Activated CD4-positive, alpha-beta T cell treated with anti-CD3 and anti-CD28 coated beads, Interleukin-2, amount 10 ng/mL, durations not matched to agents 7 days and 5 days (primary cell): ENCODE measurements around the gene DCST1. TPM values are rescaled to one million over a fixed set of nuclear protein-coding genes. Genes with fewer than 3 reads are reported as not detected.

Source experiments
- CTCF ChIA-PET: fragments of 350-600 bp; sonication (Branson Sonifier 250); formaldehyde crosslinking; loops from one replicate; lab custom pipeline; 2021; ENCODE audit warnings: antibody characterized with exemption; lab: Charles Lee
- POLR2A ChIA-PET: fragments of 350-600 bp; sonication (Branson Sonifier 250); formaldehyde crosslinking; loops from one replicate; lab custom pipeline; 2021; ENCODE audit warnings: antibody characterized with exemption; lab: Charles Lee
- DNase-seq: peaks from one replicate; pipeline ENCODE4 v3.0.0-alpha.2; 2020
- H3K27ac Mint-ChIP-seq: one replicate; pipeline ENCODE4 v1.8.0; 2021; ENCODE audit warnings: mild to moderate bottlenecking, moderate library complexity, mixed read lengths
- H3K27me3 Mint-ChIP-seq: one replicate; pipeline ENCODE4 v1.8.0; 2021; ENCODE audit warnings: mixed read lengths
- H3K36me3 Mint-ChIP-seq: one replicate; pipeline ENCODE4 v1.8.0; 2021; ENCODE audit warnings: low read depth, mixed read lengths
- H3K4me1 Mint-ChIP-seq: one replicate; pipeline ENCODE4 v1.8.0; 2021; ENCODE audit warnings: mixed read lengths
- H3K4me3 Mint-ChIP-seq: one replicate; pipeline ENCODE4 v1.8.0; 2021; ENCODE audit warnings: mild to moderate bottlenecking, moderate library complexity, mixed read lengths
- H3K9me3 Mint-ChIP-seq: one replicate; pipeline ENCODE4 v1.8.0; 2021; ENCODE audit warnings: mixed read lengths
- total RNA-seq, 2 experiments: library from RNA; stranded (reverse); gene quantifications; one replicate each; pipeline ENCODE4 v1.2.3, GENCODE V29; 2021

The DCST1 gene
- total RNA-seq, 2 experiments from 2014 or later: not detected

DNA sequence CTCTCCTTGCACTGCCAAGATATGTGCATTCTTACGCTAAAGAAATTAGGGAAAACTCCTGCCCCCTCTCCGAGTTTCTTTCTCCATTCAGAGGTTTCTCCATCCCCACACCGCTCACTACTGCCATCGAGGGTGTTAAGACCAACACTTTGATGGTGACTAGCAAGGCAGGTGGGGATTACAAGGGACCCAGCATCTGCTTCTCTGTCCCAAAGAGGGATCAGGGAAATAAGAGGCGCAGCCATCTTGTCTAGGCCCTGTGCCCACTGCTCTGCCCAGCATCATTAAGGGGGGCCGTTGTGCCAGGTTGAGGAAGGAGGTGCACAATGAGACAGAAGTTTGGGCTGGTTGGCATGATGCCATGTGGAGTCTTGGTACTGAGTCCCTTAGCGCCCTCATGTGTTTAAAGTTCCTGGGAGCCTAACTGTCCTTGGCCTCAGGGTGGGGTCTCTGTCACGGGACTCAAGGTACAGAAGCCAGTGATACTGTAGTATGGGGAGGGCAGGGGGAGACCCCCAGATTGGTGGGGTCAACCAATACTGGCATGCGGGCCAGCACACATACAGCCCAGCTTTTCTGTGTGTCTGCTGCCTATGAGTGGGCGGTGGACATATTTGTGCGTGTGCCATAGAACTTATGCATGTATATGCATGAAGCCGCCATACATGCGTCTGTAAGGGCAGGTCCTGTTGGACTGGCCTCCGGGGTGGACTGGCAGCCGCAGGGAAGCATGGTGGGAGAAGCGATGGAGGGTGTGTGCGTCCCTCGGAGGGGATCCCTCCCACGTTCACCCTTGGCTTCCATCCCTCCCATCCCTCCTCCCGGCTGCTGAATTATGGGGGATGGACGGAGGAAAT lies 50.5 kb downstream of the DCST1 start:
- Mint-ChIP-seq H3K4me1 (peaks cover 48% of the 10 kb centered on the region), H3K36me3 (peaks cover 7% of the 10 kb centered on the region), H3K4me3 (peak overlapping the region; percentile 79), H3K27me3 (peaks cover 43% of the 10 kb centered on the region), H3K27ac (peak overlapping the region; percentile 89), H3K9me3 (no peaks in the 10 kb centered on the region)
- POLR2A ChIA-PET: interaction anchor here (1.0 kb wide), 2 partner anchors 89 to 101 kb away, joined by 3 read pairs; partner anchors contain the start of genes FLAD1 and KRTCAP2
- DNase-seq: peak; percentile 60
- CTCF ChIA-PET: interaction anchor here (0.6 to 3.1 kb wide), 35 partner anchors 9 to 1065 kb away, joined by 3 to 39 read pairs (median 5); partner anchors contain the start of genes ADAM15, DPM3, FLAD1 and KRTCAP2

- peak overlapping the region; percentile 89 for H3K27ac Mint-ChIP-seq
- H3K27me3 Mint-ChIP-seq: peaks cover 34% of the 10 kb centered on the region
- no peaks in the 10 kb centered on the region for H3K9me3 Mint-ChIP-seq
- DNase-seq: peak; percentile 94
- H3K36me3 Mint-ChIP-seq: peaks cover 4% of the 10 kb centered on the region
- peak overlapping the region; percentile 79 for H3K4me3 Mint-ChIP-seq
- POLR2A ChIA-PET: interaction anchor here (0.6 to 1.0 kb wide), 4 partner anchors 28 to 102 kb away, joined by 3 read pairs; partner anchors contain the start of genes ADAM15, FLAD1 and KRTCAP2
- CTCF ChIA-PET: interaction anchor here (0.7 to 3.1 kb wide), 59 partner anchors 9 to 1066 kb away, joined by 3 to 39 read pairs (median 5); partner anchors contain the start of genes ADAM15, CKS1B, DPM3 and FLAD1
- peaks cover 40% of the 10 kb centered on the region for H3K4me1 Mint-ChIP-seq
Observed at GRCh38 chr1:155084722-155085503, 51.3 kb downstream of the DCST1 start.

DNA sequence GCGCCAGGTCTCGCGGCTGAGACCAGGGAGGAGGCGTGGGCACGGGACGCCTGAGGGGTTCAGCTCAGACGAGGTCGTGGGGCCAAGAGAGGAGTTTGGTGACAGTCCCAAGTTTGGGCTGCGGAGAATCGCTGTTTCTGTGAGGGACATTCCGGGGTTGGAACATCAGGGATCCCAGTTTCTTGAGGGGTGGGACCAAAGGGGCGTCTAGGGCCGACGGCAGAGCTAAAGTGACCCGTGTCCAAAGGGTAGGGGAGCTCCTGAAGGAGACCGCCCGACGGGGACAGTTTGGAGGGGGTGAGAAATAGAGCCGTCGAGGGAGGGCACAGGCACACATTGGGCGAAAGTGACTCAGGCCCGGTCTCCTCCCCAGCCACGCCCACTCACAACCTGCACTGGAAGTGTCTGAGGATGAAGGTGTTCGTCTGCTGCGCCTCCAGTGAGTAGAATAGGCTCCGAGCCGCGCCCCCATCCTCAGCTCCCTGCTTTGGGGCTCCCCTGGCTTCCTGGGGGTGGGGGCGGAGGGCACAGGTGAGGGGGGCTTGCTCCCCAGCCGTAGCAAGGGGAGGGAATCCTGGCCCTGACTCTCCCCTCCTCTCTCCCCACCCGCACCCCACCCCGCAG lies 52.0 kb downstream of the DCST1 start:
- Mint-ChIP-seq H3K36me3 (peaks cover 4% of the 10 kb centered on the region), H3K4me3 (peak overlapping the region; percentile 79), H3K4me1 (peaks cover 39% of the 10 kb centered on the region), H3K27me3 (peaks cover 31% of the 10 kb centered on the region), H3K27ac (peak overlapping the region; percentile 89), H3K9me3 (no peaks in the 10 kb centered on the region)
- DNase-seq: peak; percentile 74
- POLR2A ChIA-PET: interaction anchor here (0.7 to 1.0 kb wide), 2 partner anchors 29 to 102 kb away, joined by 3 read pairs; partner anchors contain the start of gene FLAD1
- CTCF ChIA-PET: interaction anchor here (0.5 to 3.1 kb wide), 53 partner anchors 10 to 1066 kb away, joined by 3 to 39 read pairs (median 5); partner anchors contain the start of genes ADAM15, CKS1B, FLAD1 and KRTCAP2

- Mint-ChIP-seq H3K36me3 (peaks cover 4% of the 10 kb centered on the region), H3K4me1 (peaks cover 38% of the 10 kb centered on the region), H3K27ac (peak overlapping the region; percentile 73), H3K4me3 (peak overlapping the region; percentile 79), H3K9me3 (no peaks in the 10 kb centered on the region), H3K27me3 (peaks cover 28% of the 10 kb centered on the region)
- DNase-seq: peak; percentile 80
- ChIA-PET POLR2A (no interaction called here), CTCF (interaction anchor here (0.6 to 3.1 kb wide), 17 partner anchors 11 to 882 kb away, joined by 3 to 39 read pairs (median 11); partner anchors contain the start of genes ADAM15 and KRTCAP2)
Observed at GRCh38 chr1:155086128-155086741, 52.6 kb downstream of the DCST1 start.

GRCh38 chr1:155086856-155087535 lies 53.4 kb downstream of the DCST1 start:
- Mint-ChIP-seq H3K4me3 (no peak overlapping the region), H3K9me3 (no peaks in the 10 kb centered on the region), H3K27me3 (peaks cover 22% of the 10 kb centered on the region), H3K4me1 (peaks cover 38% of the 10 kb centered on the region), H3K27ac (no peak overlapping the region), H3K36me3 (no peaks in the 10 kb centered on the region)
- no peak for DNase-seq
- ChIA-PET CTCF (interaction anchor here (0.6 to 3.1 kb wide), 7 partner anchors 11 to 883 kb away, joined by 3 to 39 read pairs (median 18); partner anchors contain the start of gene KRTCAP2), POLR2A (no interaction called here)

DNA sequence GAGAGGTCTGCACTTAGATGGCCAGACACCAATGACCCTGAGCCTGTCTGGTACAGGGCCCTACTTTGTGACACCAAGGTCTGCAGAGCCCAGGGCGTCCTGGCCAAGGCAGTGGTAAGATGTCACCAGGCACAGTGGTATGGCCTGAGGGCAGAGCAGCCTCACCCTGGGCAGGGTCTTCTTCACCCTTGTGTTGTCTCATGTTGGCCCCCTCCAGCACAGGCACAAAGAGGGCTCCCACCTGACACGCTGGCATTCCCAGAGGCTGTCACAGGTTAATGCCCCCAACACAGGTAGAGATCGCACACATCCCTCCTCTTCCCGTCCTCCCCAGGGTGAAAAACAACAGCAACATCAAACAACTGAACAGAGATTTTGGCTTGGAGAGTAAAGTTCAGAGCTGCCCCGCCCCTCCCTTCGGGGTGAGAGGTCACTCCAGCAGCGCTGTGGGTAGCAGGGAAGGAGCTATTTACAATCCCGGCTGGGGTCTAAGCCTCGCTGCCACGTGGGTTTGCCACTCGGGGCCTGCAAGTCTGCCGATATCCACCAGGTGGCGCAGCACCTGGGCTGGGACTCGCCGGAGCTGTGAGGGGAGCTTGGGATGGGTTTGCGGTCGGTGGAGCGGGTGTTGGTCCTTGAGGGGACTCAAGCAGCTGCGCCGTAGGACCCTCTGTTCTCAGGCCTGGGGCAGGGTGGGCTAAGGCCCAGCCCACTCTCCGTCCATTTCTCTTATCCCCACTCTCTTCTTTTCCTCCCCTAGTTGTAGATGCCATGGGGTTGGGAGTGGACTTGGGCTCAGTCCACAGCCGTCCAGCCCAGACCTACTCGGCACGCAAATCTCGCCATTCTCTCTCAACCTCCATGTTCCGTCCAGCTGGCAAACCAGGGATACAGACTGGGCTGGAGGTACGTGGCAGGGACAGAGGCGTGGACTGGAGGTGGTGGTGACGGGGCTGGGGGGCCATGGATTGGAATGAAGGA lies 57.7 kb downstream of the DCST1 start:
- DNase-seq: peak; percentile 84
- Mint-ChIP-seq H3K36me3 (no peaks in the 10 kb centered on the region), H3K4me1 (peaks cover 9% of the 10 kb centered on the region), H3K27ac (no peak overlapping the region), H3K9me3 (no peaks in the 10 kb centered on the region), H3K27me3 (peaks cover 18% of the 10 kb centered on the region), H3K4me3 (no peak overlapping the region)
- ChIA-PET POLR2A (interaction anchor here (0.5 kb wide), 1 partner anchor 1092 kb away, joined by 4 read pairs; no protein-coding TSS in a partner anchor), CTCF (interaction anchor here (0.5 to 4.4 kb wide), 31 partner anchors 9 to 902 kb away, joined by 3 to 67 read pairs (median 4); partner anchors contain the start of genes DPM3, EFNA3, EFNA4 and KRTCAP2)

GRCh38 chr1:155092131-155092530 lies 58.5 kb downstream of the DCST1 start:
- POLR2A ChIA-PET: no interaction called here
- Mint-ChIP-seq H3K9me3 (no peaks in the 10 kb centered on the region), H3K4me1 (peaks cover 8% of the 10 kb centered on the region), H3K27ac (no peak overlapping the region), H3K27me3 (peaks cover 19% of the 10 kb centered on the region), H3K36me3 (no peaks in the 10 kb centered on the region), H3K4me3 (no peak overlapping the region)
- CTCF ChIA-PET: interaction anchor here (0.6 to 4.4 kb wide), 22 partner anchors 8 to 625 kb away, joined by 3 to 67 read pairs (median 5); partner anchors contain the start of genes DPM3, EFNA3, EFNA4 and KRTCAP2
- no peak for DNase-seq

DNA sequence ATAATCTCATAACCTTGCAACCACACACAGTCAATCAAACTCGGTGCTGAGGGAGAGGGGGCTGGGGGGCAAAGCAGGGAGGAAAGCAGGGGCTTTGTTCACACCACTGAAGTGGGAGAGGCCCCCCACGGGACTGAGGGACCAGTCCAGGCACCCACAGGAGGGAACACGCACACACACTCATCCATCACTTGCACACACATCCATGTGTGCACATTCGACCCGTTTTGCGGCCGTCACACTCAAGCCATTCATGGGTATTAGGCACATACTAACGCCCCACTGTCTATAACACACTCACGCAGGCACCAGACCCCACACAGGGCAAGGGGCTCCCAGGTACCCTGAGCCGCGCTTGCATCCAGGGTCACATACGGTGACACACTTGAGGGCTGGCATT lies 59.0 kb downstream of the DCST1 start:
- ChIA-PET CTCF (interaction anchor here (1.7 to 4.4 kb wide), 4 partner anchors 8 to 80 kb away, joined by 4 to 67 read pairs (median 16); partner anchors contain the start of gene KRTCAP2), POLR2A (no interaction called here)
- no peak for DNase-seq
- Mint-ChIP-seq H3K9me3 (no peaks in the 10 kb centered on the region), H3K4me1 (peaks cover 8% of the 10 kb centered on the region), H3K27me3 (peaks cover 19% of the 10 kb centered on the region), H3K27ac (no peak overlapping the region), H3K36me3 (no peaks in the 10 kb centered on the region), H3K4me3 (no peak overlapping the region)

DNA sequence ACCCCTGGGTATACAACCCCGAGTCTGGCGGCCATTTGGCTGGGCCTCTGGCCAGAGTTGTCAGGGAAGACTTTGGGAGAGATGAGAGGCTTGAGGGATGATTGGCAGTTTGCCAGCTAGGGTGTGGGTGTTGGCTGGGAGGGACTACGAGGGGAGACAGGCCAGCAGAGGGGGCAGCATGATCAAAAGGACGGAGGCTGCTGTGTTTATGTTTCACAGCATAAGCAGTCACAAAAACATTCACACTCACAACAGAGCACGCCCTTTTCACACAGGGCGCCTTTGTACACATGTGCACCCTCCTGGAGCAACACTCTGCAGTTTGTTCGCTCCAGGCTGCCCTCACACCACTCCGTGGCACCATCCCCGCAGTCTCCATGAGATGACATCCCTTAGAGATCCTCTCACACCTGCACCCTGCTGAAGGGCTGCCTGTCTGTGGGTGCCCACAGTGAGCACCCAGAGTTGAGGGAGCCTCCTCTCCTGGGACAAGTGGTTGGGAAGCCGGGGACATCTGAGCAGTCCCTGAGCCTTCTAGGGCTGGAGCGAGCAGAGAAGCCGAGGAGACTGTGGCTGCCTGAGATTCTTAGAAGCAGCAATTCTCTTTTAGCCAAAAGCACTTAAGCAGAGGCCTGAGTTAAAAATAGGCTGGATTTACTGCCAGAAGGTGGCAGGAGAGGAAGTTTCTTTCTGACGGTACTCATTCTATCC lies 60.4 kb downstream of the DCST1 start:
- CTCF ChIA-PET: interaction anchor here (0.6 kb wide), 1 partner anchor 67 kb away, joined by 5 read pairs; no protein-coding TSS in a partner anchor
- H3K27me3 Mint-ChIP-seq: peaks cover 19% of the 10 kb centered on the region
- POLR2A ChIA-PET: no interaction called here
- no peaks in the 10 kb centered on the region for H3K9me3 Mint-ChIP-seq
- H3K27ac Mint-ChIP-seq: no peak overlapping the region
- no peak overlapping the region for H3K4me3 Mint-ChIP-seq
- no peaks in the 10 kb centered on the region for H3K36me3 Mint-ChIP-seq
- H3K4me1 Mint-ChIP-seq: peaks cover 8% of the 10 kb centered on the region
- DNase-seq: no peak

- Mint-ChIP-seq H3K4me1 (peaks cover 8% of the 10 kb centered on the region), H3K27me3 (peaks cover 19% of the 10 kb centered on the region), H3K36me3 (no peaks in the 10 kb centered on the region), H3K9me3 (no peaks in the 10 kb centered on the region), H3K4me3 (no peak overlapping the region), H3K27ac (no peak overlapping the region)
- DNase-seq: no peak
- ChIA-PET CTCF (interaction anchor here (2.1 to 2.2 kb wide), 2 partner anchors 10 to 73 kb away, joined by 8 read pairs; no protein-coding TSS in a partner anchor), POLR2A (no interaction called here)
Observed at GRCh38 chr1:155094622-155094948, 61.0 kb downstream of the DCST1 start.
